Measurements from ENCODE around the gene WWP2.

- no peak for TF ChIP-seq CTCF (IDR thresholded peaks at IDR 0.05)
- TF ChIP-seq POLR2A (IDR thresholded peaks at IDR 0.05) = no peak
These were observed 180.0 kb downstream of the WWP2 start for GRCh38 chr16:69942099-69942491.
